Neural crest cell (in vitro differentiated cells): ENCODE measurements around the gene PMIS2. TPM values are rescaled to one million over a fixed set of nuclear protein-coding genes. Genes with fewer than 3 reads are reported as not detected.

Experiments
- DNase-seq: peaks from one replicate; pipeline ENCODE4 v3.0.0; 2021; ENCODE audit warnings: low read depth, mixed read lengths, low spot score
- H3K27ac Mint-ChIP-seq: one replicate; pipeline ENCODE4 v1.8.0; 2021; ENCODE audit warnings: mild to moderate bottlenecking, mixed read lengths; ENCODE audit not compliant: unreplicated experiment
- H3K27me3 Mint-ChIP-seq: 2 replicates; pipeline ENCODE4 v1.8.0; 2021; ENCODE audit warnings: low read depth, mild to moderate bottlenecking, mixed read lengths
- H3K36me3 Mint-ChIP-seq: 2 replicates; pipeline ENCODE4 v1.8.0; 2021; ENCODE audit warnings: low read depth, mild to moderate bottlenecking, mixed read lengths
- H3K4me1 Mint-ChIP-seq: 2 replicates; pipeline ENCODE4 v1.8.0; 2021; ENCODE audit warnings: mixed read lengths
- H3K4me3 Mint-ChIP-seq: one replicate; pipeline ENCODE4 v1.8.0; 2021; ENCODE audit warnings: mild to moderate bottlenecking, mixed read lengths
- H3K9me3 Mint-ChIP-seq: 2 replicates; pipeline ENCODE4 v1.8.0; 2021; ENCODE audit warnings: mixed read lengths
- total RNA-seq: library from RNA; stranded (reverse); gene quantifications from 2 replicates; pipeline ENCODE4 v1.2.1, GENCODE V29; 2021
- TF ChIP-seq, protein P1 (sequence below): fragments of 200-600 bp; sonication (generic); conservative IDR thresholded peaks from 2 replicates; pipeline ENCODE4 v1.5.0; 2021; ENCODE audit warnings: antibody characterized with exemption, mild to moderate bottlenecking

The PMIS2 gene
- total RNA-seq, 1 donor from 2014 or later = not detected

GRCh38 chr19:35566738-35567137, 19.2 kb upstream of the PMIS2 start:
- DNase-seq = no peak
- H3K4me3 Mint-ChIP-seq = no peak overlapping the region
- H3K27ac Mint-ChIP-seq = no peak overlapping the region

DNA sequence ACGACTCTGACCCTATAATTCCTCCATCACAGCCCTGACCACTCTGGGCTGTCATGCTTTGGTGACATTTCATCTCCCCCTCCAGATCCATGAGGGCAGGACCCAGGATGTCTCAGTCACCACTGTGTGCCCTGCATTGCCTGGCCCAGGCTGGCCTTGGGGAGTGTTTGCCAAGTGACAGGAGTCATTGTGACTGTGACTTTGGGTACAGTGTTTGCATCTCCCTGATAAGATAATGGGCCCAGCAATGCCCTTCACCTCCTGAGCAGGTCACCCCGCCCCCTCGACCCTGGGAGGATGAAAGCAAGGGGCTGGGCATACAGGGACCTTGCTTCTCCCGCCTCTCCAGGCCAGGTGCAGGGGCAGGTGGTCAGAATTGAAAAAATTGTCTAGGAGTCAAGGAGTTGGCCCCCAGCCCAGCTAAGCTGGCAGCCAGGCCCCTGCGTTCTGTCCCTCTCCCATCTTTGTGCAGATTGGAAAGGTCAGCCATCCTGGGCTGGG, 16.6 kb upstream of the PMIS2 start:
- DNase-seq = no peak
- H3K27me3 Mint-ChIP-seq = peaks cover 51% of the 10 kb centered on the region
- no peak overlapping the region for H3K4me3 Mint-ChIP-seq
- H3K9me3 Mint-ChIP-seq = no peaks in the 10 kb centered on the region
- no peak overlapping the region for H3K27ac Mint-ChIP-seq
- H3K36me3 Mint-ChIP-seq = no peaks in the 10 kb centered on the region
- H3K4me1 Mint-ChIP-seq = no peaks in the 10 kb centered on the region
- TF ChIP-seq, protein P1, sequence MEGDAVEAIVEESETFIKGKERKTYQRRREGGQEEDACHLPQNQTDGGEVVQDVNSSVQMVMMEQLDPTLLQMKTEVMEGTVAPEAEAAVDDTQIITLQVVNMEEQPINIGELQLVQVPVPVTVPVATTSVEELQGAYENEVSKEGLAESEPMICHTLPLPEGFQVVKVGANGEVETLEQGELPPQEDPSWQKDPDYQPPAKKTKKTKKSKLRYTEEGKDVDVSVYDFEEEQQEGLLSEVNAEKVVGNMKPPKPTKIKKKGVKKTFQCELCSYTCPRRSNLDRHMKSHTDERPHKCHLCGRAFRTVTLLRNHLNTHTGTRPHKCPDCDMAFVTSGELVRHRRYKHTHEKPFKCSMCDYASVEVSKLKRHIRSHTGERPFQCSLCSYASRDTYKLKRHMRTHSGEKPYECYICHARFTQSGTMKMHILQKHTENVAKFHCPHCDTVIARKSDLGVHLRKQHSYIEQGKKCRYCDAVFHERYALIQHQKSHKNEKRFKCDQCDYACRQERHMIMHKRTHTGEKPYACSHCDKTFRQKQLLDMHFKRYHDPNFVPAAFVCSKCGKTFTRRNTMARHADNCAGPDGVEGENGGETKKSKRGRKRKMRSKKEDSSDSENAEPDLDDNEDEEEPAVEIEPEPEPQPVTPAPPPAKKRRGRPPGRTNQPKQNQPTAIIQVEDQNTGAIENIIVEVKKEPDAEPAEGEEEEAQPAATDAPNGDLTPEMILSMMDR = no peak

More at GRCh38 chr19:35566738-35567137, 19.2 kb upstream of the PMIS2 start:
- TF ChIP-seq, protein P1 = no peak
- Mint-ChIP-seq H3K4me1 (no peaks in the 10 kb centered on the region), H3K9me3 (no peaks in the 10 kb centered on the region), H3K27me3 (peaks cover 47% of the 10 kb centered on the region), H3K36me3 (no peaks in the 10 kb centered on the region)

GRCh38 chr19:35571406-35571965, 14.5 kb upstream of the PMIS2 start:
- peaks cover 48% of the 10 kb centered on the region for H3K27me3 Mint-ChIP-seq
- TF ChIP-seq, protein P1 = no peak
- no peak overlapping the region for H3K27ac Mint-ChIP-seq

GRCh38 chr19:35577918-35578317, 8.1 kb upstream of the PMIS2 start:
- Mint-ChIP-seq H3K9me3 (peaks cover 20% of the 10 kb centered on the region), H3K27ac (no peak overlapping the region), H3K4me1 (no peaks in the 10 kb centered on the region), H3K27me3 (peaks cover 31% of the 10 kb centered on the region), H3K4me3 (no peak overlapping the region), H3K36me3 (peaks cover 8% of the 10 kb centered on the region)
- DNase-seq = no peak
- TF ChIP-seq, protein P1 = no peak

More at GRCh38 chr19:35571406-35571965, 14.5 kb upstream of the PMIS2 start:
- Mint-ChIP-seq H3K4me1 (no peaks in the 10 kb centered on the region), H3K4me3 (no peak overlapping the region), H3K36me3 (peaks cover 2% of the 10 kb centered on the region), H3K9me3 (peaks cover 11% of the 10 kb centered on the region)
- no peak for DNase-seq

- no peak overlapping the region for H3K27ac Mint-ChIP-seq
- TF ChIP-seq, protein P1 = no peak
- no peaks in the 10 kb centered on the region for H3K4me1 Mint-ChIP-seq
- H3K36me3 Mint-ChIP-seq = peaks cover 8% of the 10 kb centered on the region
- peaks cover 20% of the 10 kb centered on the region for H3K9me3 Mint-ChIP-seq
- no peak for DNase-seq
- H3K4me3 Mint-ChIP-seq = no peak overlapping the region
- peaks cover 29% of the 10 kb centered on the region for H3K27me3 Mint-ChIP-seq
These were observed 7.3 kb upstream of the PMIS2 start for GRCh38 chr19:35578707-35579106.
